Measurements from ENCODE around the gene GBE1.

Gene GBE1

GRCh38 chr3:81476692-81477091 lies 284.8 kb downstream of the GBE1 start:
- TF ChIP-seq CTCF (IDR thresholded peaks at IDR 0.05; ENCODE audit: low read length) (no peak), EZH2 (optimal IDR thresholded peaks at IDR 0.05; ENCODE audit: low read depth, low read length) (no peak), EZH2phosphoT487 (IDR thresholded peaks at IDR 0.05; ENCODE audit: low read length) (no peak)
- H3K27me3 ChIP-seq (replicated peaks; ENCODE audit: insufficient read depth, low read length), result no peaks in the 10 kb centered on the region
- H3K9me2 ChIP-seq (replicated peaks; ENCODE audit: insufficient read depth, low read length), result no peaks in the 10 kb centered on the region
- no peaks in the 10 kb centered on the region for H4K20me1 ChIP-seq (ENCODE audit: insufficient read depth, low read length)
- H3K4me2 ChIP-seq (ENCODE audit: low read depth, low read length), result peak overlapping the region; percentile 38
- H3K27ac ChIP-seq (ENCODE audit: low read length), result peak overlapping the region; percentile 8; the same call in 1 of the 2 replicates
- DNase-seq, result peak; percentile 68
- no peak overlapping the region for H2AFZ ChIP-seq (ENCODE audit: low read length)
- no peak overlapping the region for H3K4me3 ChIP-seq (ENCODE audit: low read length)
- no peaks in the 10 kb centered on the region for H3K79me2 ChIP-seq (ENCODE audit: low read length)
- H3F3A ChIP-seq (ENCODE audit: insufficient read depth, low read length), result peaks cover 18% of the 10 kb centered on the region
- H3K4me1 ChIP-seq (ENCODE audit: low read length), result peaks cover 24% of the 10 kb centered on the region
- H3K36me3 ChIP-seq (replicated peaks; ENCODE audit: insufficient read depth, low read length), result no peaks in the 10 kb centered on the region
- H3K9ac ChIP-seq (ENCODE audit: low read length), result no peak overlapping the region
- no peaks in the 10 kb centered on the region for H3K9me3 ChIP-seq (replicated peaks; ENCODE audit: insufficient read depth, low read length)

- Histone ChIP-seq H3K27me3 (replicated peaks; ENCODE audit: insufficient read depth, low read length) (no peaks in the 10 kb centered on the region), H3K4me2 (ENCODE audit: low read depth, low read length) (no peak overlapping the region), H3K9ac (ENCODE audit: low read length) (no peak overlapping the region), H3K9me2 (replicated peaks; ENCODE audit: insufficient read depth, low read length) (no peaks in the 10 kb centered on the region), H3K36me3 (replicated peaks; ENCODE audit: insufficient read depth, low read length) (no peaks in the 10 kb centered on the region), H4K20me1 (ENCODE audit: insufficient read depth, low read length) (no peaks in the 10 kb centered on the region), H3K4me3 (ENCODE audit: low read length) (no peak overlapping the region), H2AFZ (ENCODE audit: low read length) (no peak overlapping the region), H3K79me2 (ENCODE audit: low read length) (no peaks in the 10 kb centered on the region), H3F3A (ENCODE audit: insufficient read depth, low read length) (peaks cover 14% of the 10 kb centered on the region), H3K27ac (ENCODE audit: low read length) (no peak overlapping the region), H3K9me3 (replicated peaks; ENCODE audit: insufficient read depth, low read length) (no peaks in the 10 kb centered on the region), H3K4me1 (ENCODE audit: low read length) (peaks cover 31% of the 10 kb centered on the region)
- TF ChIP-seq EZH2phosphoT487 (IDR thresholded peaks at IDR 0.05; ENCODE audit: low read length) (no peak), EZH2 (optimal IDR thresholded peaks at IDR 0.05; ENCODE audit: low read depth, low read length) (no peak), CTCF (IDR thresholded peaks at IDR 0.05; ENCODE audit: low read length) (no peak)
- no peak for DNase-seq
These were observed 288.7 kb downstream of the GBE1 start for GRCh38 chr3:81472600-81473362.

DNA sequence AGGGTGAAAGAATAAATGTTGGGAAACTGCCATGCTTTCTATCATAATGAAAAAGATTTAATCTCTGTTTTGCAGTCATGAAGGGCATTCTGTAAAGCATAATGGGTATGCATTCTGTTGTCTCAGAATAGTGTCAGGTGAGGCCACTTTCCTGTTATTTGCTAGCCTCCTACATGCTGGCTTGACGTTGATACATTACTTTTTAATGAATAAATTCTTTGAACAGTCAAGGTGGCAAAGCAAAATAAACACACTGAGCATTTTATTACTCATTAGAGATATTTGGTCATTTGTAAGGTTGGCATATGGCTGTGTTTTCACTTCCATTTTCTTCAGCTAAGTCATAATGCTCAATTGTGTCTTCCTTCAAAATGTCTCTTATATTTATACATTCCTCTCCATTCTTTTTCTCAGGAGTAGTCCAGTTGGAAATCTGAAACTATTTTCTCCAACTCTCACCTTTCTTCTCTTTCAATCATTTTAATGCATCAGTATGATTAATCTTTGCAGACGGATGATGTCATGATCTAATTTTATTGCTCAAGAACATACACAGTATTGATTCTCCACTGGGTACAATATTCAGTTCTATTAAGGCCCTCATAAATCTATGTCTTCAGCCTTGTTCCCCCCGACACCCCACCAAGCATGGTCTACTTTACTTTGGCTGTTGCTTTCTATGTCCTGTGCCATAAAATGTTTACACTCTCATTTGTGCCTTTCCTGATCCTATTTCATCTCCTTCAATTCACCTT lies 290.7 kb downstream of the GBE1 start:
- DNase-seq, result no peak
- Histone ChIP-seq H3K4me2 (ENCODE audit: low read depth, low read length) (peak overlapping the region; percentile 42), H3K9ac (ENCODE audit: low read length) (no peak overlapping the region), H3K79me2 (ENCODE audit: low read length) (no peaks in the 10 kb centered on the region), H3K27me3 (replicated peaks; ENCODE audit: insufficient read depth, low read length) (no peaks in the 10 kb centered on the region), H2AFZ (ENCODE audit: low read length) (peak overlapping the region; percentile 22; the same call in 1 of the 2 replicates), H3K27ac (ENCODE audit: low read length) (no peak overlapping the region), H3K9me3 (replicated peaks; ENCODE audit: insufficient read depth, low read length) (no peaks in the 10 kb centered on the region), H3K9me2 (replicated peaks; ENCODE audit: insufficient read depth, low read length) (no peaks in the 10 kb centered on the region), H4K20me1 (ENCODE audit: insufficient read depth, low read length) (no peaks in the 10 kb centered on the region), H3K4me3 (ENCODE audit: low read length) (peak overlapping the region; percentile 14; the same call in 1 of the 2 replicates), H3K4me1 (ENCODE audit: low read length) (peaks cover 16% of the 10 kb centered on the region), H3F3A (ENCODE audit: insufficient read depth, low read length) (no peaks in the 10 kb centered on the region; the same call in 1 of the 2 replicates), H3K36me3 (replicated peaks; ENCODE audit: insufficient read depth, low read length) (no peaks in the 10 kb centered on the region)
- no peak for TF ChIP-seq CTCF (IDR thresholded peaks at IDR 0.05; ENCODE audit: low read length)
- no peak for TF ChIP-seq EZH2 (optimal IDR thresholded peaks at IDR 0.05; ENCODE audit: low read depth, low read length)
- no peak for TF ChIP-seq EZH2phosphoT487 (IDR thresholded peaks at IDR 0.05; ENCODE audit: low read length)

All from MM.1S (cell line).